HEK293 (cell line): Measurements from ENCODE around the gene HCFC1.

Experiments used
- CTCF ChIA-PET: fragments of 350-600 bp; formaldehyde crosslinking; extraction: SDS; loops from one replicate; lab custom pipeline; 2021; ENCODE audit warnings: antibody characterized with exemption; lab: Yijun Ruan, JAX
- POLR2A ChIA-PET: fragments of 300-600 bp; formaldehyde crosslinking; extraction: SDS; loops from one replicate; lab custom pipeline; 2020; ENCODE audit warnings: antibody characterized with exemption, inconsistent platforms; lab: Yijun Ruan, JAX
- H3K27ac ChIP-seq: fragments of 200-500 bp; sonication (Bioruptor generic); 2 replicates; pipeline ENCODE4 v1.5.1; 2014; ENCODE audit warnings: low read depth, low read length, control low read depth, inconsistent platforms; ENCODE audit errors: extremely low read depth
- H3K36me3 ChIP-seq, 2 experiments: fragments of 200-500 bp in 1 of 2; sonication (Bioruptor generic) in 1 of 2; 1 replicate in 1 of 2; 2 replicates in 1 of 2; pipeline ENCODE4 v1.5.1; 2014 to 2017; ENCODE audit warnings: inconsistent platforms in 2 of 2, low read length in 2 of 2; ENCODE audit not compliant: control insufficient read depth in 2 of 2, insufficient read depth in 1 of 2
- H3K4me1 ChIP-seq: fragments of 200-500 bp; sonication (Bioruptor generic); 2 replicates; pipeline ENCODE4 v1.5.1; 2014; ENCODE audit warnings: mild to moderate bottlenecking, low read length, inconsistent platforms; ENCODE audit not compliant: control insufficient read depth, insufficient read depth
- H3K4me3 ChIP-seq: 2 replicates; pipeline ENCODE4 v1.5.1; 2011; ENCODE audit warnings: low read depth, mild to moderate bottlenecking, control low read depth, low read length, moderate library complexity
- H3K9me3 ChIP-seq: fragments of 200-500 bp; sonication (Bioruptor generic); 2 replicates; pipeline ENCODE4 v1.5.1; 2014; ENCODE audit warnings: low read depth, low read length, inconsistent platforms; ENCODE audit not compliant: control insufficient read depth, insufficient read depth
- BCL11B ChIP-seq: fragments of 450-650 bp; formaldehyde crosslinking; IDR thresholded peaks from 2 replicates; pipeline ENCODE4 v1.5.1; 2016; ENCODE audit warnings: low read depth, missing biosample characterization, missing genetic modification characterization
- FEZF1 ChIP-seq: fragments of 450-650 bp; formaldehyde crosslinking; IDR thresholded peaks from 2 replicates; pipeline ENCODE4 v1.5.1; 2016; ENCODE audit warnings: missing biosample characterization, missing genetic modification characterization
- GLI4 ChIP-seq: fragments of 450-650 bp; formaldehyde crosslinking; IDR thresholded peaks from 2 replicates; pipeline ENCODE4 v1.5.1; 2016; ENCODE audit warnings: missing biosample characterization, missing genetic modification characterization
- GLIS2 ChIP-seq: fragments of 450-650 bp; formaldehyde crosslinking; IDR thresholded peaks from 2 replicates; pipeline ENCODE4 v1.5.1; 2016; ENCODE audit warnings: missing biosample characterization, missing genetic modification characterization
- HOXD13 ChIP-seq: sonication (generic); formaldehyde crosslinking; IDR thresholded peaks from 2 replicates; pipeline ENCODE4 v1.8.0; 2022; ENCODE audit warnings: missing genetic modification reagents, borderline replicate concordance
- KLF8 ChIP-seq: fragments of 450-650 bp; formaldehyde crosslinking; IDR thresholded peaks from 2 replicates; pipeline ENCODE4 v1.5.1; 2016; ENCODE audit warnings: missing biosample characterization, missing genetic modification characterization
- REPIN1 ChIP-seq: fragments of 450-650 bp; formaldehyde crosslinking; IDR thresholded peaks from 2 replicates; pipeline ENCODE4 v1.5.1; 2017; ENCODE audit warnings: missing biosample characterization, missing genetic modification characterization, low read depth
- SCRT2 ChIP-seq: fragments of 450-650 bp; formaldehyde crosslinking; IDR thresholded peaks from 2 replicates; pipeline ENCODE4 v1.5.1; 2016; ENCODE audit warnings: missing biosample characterization, missing genetic modification characterization
- SP3 ChIP-seq: fragments of 450-650 bp; formaldehyde crosslinking; IDR thresholded peaks from 2 replicates; pipeline ENCODE4 v1.5.1; 2016; ENCODE audit warnings: missing biosample characterization, missing genetic modification characterization
- TSHZ1 ChIP-seq: fragments of 450-650 bp; formaldehyde crosslinking; IDR thresholded peaks from 2 replicates; pipeline ENCODE4 v1.5.1; 2016; ENCODE audit warnings: missing biosample characterization, missing genetic modification characterization, borderline replicate concordance
- ZBTB1 ChIP-seq: fragments of 450-650 bp; formaldehyde crosslinking; IDR thresholded peaks from 2 replicates; pipeline ENCODE4 v1.5.1; 2016; ENCODE audit warnings: missing biosample characterization, missing genetic modification characterization
- ZFP69B ChIP-seq: fragments of 450-650 bp; formaldehyde crosslinking; IDR thresholded peaks from 2 replicates; pipeline ENCODE4 v1.5.1; 2016; ENCODE audit warnings: missing biosample characterization, missing genetic modification characterization
- ZNF16 ChIP-seq: fragments of 450-650 bp; formaldehyde crosslinking; IDR thresholded peaks from 2 replicates; pipeline ENCODE4 v1.5.1; 2016; ENCODE audit warnings: low read depth, missing biosample characterization, missing genetic modification characterization
- ZNF2 ChIP-seq: fragments of 450-650 bp; formaldehyde crosslinking; IDR thresholded peaks from 2 replicates; pipeline ENCODE4 v1.5.1; 2016; ENCODE audit warnings: missing biosample characterization, missing genetic modification characterization
- ZNF248 ChIP-seq: fragments of 450-650 bp; formaldehyde crosslinking; IDR thresholded peaks from 2 replicates; pipeline ENCODE4 v1.5.1; 2017; ENCODE audit warnings: missing biosample characterization, missing genetic modification characterization
- ZNF266 ChIP-seq: fragments of 450-650 bp; formaldehyde crosslinking; IDR thresholded peaks from 2 replicates; pipeline ENCODE4 v1.5.1; 2016; ENCODE audit warnings: missing biosample characterization, missing genetic modification characterization, low read depth
- ZNF335 ChIP-seq: fragments of 450-650 bp; formaldehyde crosslinking; conservative IDR thresholded peaks from 2 replicates; pipeline ENCODE4 v1.5.1; 2016; ENCODE audit warnings: missing biosample characterization, missing genetic modification characterization
- ZNF423 ChIP-seq: fragments of 450-650 bp; formaldehyde crosslinking; IDR thresholded peaks from 2 replicates; pipeline ENCODE4 v1.5.1; 2016; ENCODE audit warnings: missing biosample characterization, missing genetic modification characterization
- ZNF488 ChIP-seq: fragments of 450-650 bp; formaldehyde crosslinking; IDR thresholded peaks from 2 replicates; pipeline ENCODE4 v1.5.1; 2016; ENCODE audit warnings: missing biosample characterization, missing genetic modification characterization
- ZNF510 ChIP-seq: fragments of 450-650 bp; formaldehyde crosslinking; IDR thresholded peaks from 2 replicates; pipeline ENCODE4 v1.5.1; 2018; ENCODE audit warnings: mild to moderate bottlenecking, missing genetic modification characterization, missing biosample characterization; ENCODE audit not compliant: insufficient replicate concordance
- ZNF560 ChIP-seq: fragments of 450-650 bp; formaldehyde crosslinking; IDR thresholded peaks from 2 replicates; pipeline ENCODE4 v1.5.1; 2017; ENCODE audit warnings: missing biosample characterization, missing genetic modification characterization, borderline replicate concordance
- ZNF596 ChIP-seq: fragments of 450-650 bp; IDR thresholded peaks from 2 replicates; pipeline ENCODE4 v1.5.0; 2018; ENCODE audit warnings: missing biosample characterization, mild to moderate bottlenecking, missing genetic modification characterization, moderate library complexity
- ZNF639 ChIP-seq: fragments of 450-650 bp; formaldehyde crosslinking; IDR thresholded peaks from 2 replicates; pipeline ENCODE4 v1.5.1; 2016; ENCODE audit warnings: missing biosample characterization, missing genetic modification characterization
- ZNF776 ChIP-seq: fragments of 450-650 bp; formaldehyde crosslinking; IDR thresholded peaks from 2 replicates; pipeline ENCODE4 v1.5.0; 2017; ENCODE audit warnings: missing biosample characterization, missing genetic modification characterization, borderline replicate concordance
- TF ChIP-seq, protein P1 (sequence below): fragments of 450-650 bp; formaldehyde crosslinking; IDR thresholded peaks from 2 replicates; pipeline ENCODE4 v1.5.1; 2017; ENCODE audit warnings: missing biosample characterization, mild to moderate bottlenecking, missing genetic modification characterization, moderate library complexity
- TF ChIP-seq, protein P2 (sequence below): fragments of 450-650 bp; formaldehyde crosslinking; IDR thresholded peaks from 2 replicates; pipeline ENCODE4 v1.5.1; 2016; ENCODE audit warnings: missing biosample characterization, missing genetic modification characterization

The HCFC1 gene

GRCh38 chrX:153937056-153937455, 34.6 kb downstream of the HCFC1 start (continued):
- peak; percentile 47; the same call in 1 of the 2 replicates for TF ChIP-seq TSHZ1 (tag by site-specific recombination)
- TF ChIP-seq, protein P1, sequence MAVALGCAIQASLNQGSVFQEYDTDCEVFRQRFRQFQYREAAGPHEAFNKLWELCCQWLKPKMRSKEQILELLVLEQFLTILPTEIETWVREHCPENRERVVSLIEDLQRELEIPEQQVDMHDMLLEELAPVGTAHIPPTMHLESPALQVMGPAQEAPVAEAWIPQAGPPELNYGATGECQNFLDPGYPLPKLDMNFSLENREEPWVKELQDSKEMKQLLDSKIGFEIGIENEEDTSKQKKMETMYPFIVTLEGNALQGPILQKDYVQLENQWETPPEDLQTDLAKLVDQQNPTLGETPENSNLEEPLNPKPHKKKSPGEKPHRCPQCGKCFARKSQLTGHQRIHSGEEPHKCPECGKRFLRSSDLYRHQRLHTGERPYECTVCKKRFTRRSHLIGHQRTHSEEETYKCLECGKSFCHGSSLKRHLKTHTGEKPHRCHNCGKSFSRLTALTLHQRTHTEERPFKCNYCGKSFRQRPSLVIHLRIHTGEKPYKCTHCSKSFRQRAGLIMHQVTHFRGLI (tag by site-specific recombination): no peak; the same call in 1 of the 2 replicates
- no peak for TF ChIP-seq ZNF488 (tag by site-specific recombination)
- TF ChIP-seq ZBTB1 (tag by site-specific recombination): peak; percentile 69; the same call in 1 of the 2 replicates
- peak; percentile 95 for TF ChIP-seq ZNF266 (tag by site-specific recombination)
- TF ChIP-seq, all 188 proteins: peak for 49

- POLR2A ChIA-PET: interaction anchor here (0.8 to 2.7 kb wide), 10 partner anchors 10 to 208 kb away, joined by 3 to 21 read pairs (median 4); partner anchors contain the start of genes HCFC1, IDH3G, SSR4 and TMEM187
- peak overlapping the region; percentile 37; the same call in 1 of the 2 replicates for H3K27ac ChIP-seq
- H3K36me3 ChIP-seq: peaks cover 23 to 37% of the 10 kb centered on the region in 2 experiments
- peaks cover 8% of the 10 kb centered on the region; the same call in 1 of the 2 replicates for H3K4me1 ChIP-seq
- no peaks in the 10 kb centered on the region for H3K9me3 ChIP-seq
- peak overlapping the region; percentile 8 for H3K4me3 ChIP-seq
- CTCF ChIA-PET: interaction anchor here (0.7 to 14.7 kb wide), 5 partner anchors 12 to 376 kb away, joined by 3 to 267 read pairs (median 3); partner anchors contain the start of gene RENBP
- TF ChIP-seq BCL11B (tag by site-specific recombination) (0 out of 2 replicates have a peak, but pooled peaks have one; percentile 12), FEZF1 (tag by site-specific recombination) (no peak), ZNF510 (tag by site-specific recombination) (no peak), REPIN1 (tag by site-specific recombination) (no peak), ZNF335 (peak; percentile 67), SCRT2 (tag by site-specific recombination) (no peak), KLF8 (tag by site-specific recombination) (peak; percentile 28; the same call in 1 of the 2 replicates), ZNF16 (no peak), GLI4 (tag by site-specific recombination) (no peak), ZNF423 (tag by site-specific recombination) (no peak), SP3 (tag by site-specific recombination) (peak; percentile 60), ZNF639 (tag by site-specific recombination) (no peak), HOXD13 (CRISPR knock-in tag) (no peak), GLIS2 (tag by site-specific recombination) (peak; percentile 36; the same call in 1 of the 2 replicates), ZFP69B (no peak), ZNF776 (tag by site-specific recombination) (no peak), ZNF2 (tag by site-specific recombination) (no peak), ZNF560 (no peak), ZNF596 (tag by site-specific recombination) (no peak), ZNF488 (tag by site-specific recombination) (no peak), ZNF248 (tag by site-specific recombination) (no peak)
- TF ChIP-seq, protein P2, sequence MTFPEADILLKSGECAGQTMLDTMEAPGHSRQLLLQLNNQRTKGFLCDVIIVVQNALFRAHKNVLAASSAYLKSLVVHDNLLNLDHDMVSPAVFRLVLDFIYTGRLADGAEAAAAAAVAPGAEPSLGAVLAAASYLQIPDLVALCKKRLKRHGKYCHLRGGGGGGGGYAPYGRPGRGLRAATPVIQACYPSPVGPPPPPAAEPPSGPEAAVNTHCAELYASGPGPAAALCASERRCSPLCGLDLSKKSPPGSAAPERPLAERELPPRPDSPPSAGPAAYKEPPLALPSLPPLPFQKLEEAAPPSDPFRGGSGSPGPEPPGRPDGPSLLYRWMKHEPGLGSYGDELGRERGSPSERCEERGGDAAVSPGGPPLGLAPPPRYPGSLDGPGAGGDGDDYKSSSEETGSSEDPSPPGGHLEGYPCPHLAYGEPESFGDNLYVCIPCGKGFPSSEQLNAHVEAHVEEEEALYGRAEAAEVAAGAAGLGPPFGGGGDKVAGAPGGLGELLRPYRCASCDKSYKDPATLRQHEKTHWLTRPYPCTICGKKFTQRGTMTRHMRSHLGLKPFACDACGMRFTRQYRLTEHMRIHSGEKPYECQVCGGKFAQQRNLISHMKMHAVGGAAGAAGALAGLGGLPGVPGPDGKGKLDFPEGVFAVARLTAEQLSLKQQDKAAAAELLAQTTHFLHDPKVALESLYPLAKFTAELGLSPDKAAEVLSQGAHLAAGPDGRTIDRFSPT (tag by site-specific recombination): peak; percentile 38; the same call in 1 of the 2 replicates
These were observed 36.2 kb downstream of the HCFC1 start for GRCh38 chrX:153935326-153935851.
